Body of pancreas (tissue), 4 donors: ENCODE data around the gene KRT34. TPM values are rescaled to one million over a fixed set of nuclear protein-coding genes. Genes with fewer than 3 reads are reported as not detected.

Experiments
- ATAC-seq: fragments of 150-250 bp; one replicate; pipeline ENCODE4 v1.9.1; 2016
- DNase-seq, 4 donors: peaks; one replicate each; pipeline ENCODE4 v3.0.0-alpha.2; 2019
- H3K27ac ChIP-seq, 4 donors: fragments of 200-600 bp; sonication (generic); 1 replicate in 3 of 4; 2 replicates in 1 of 4; pipeline versions ENCODE4 v1.5.1 to v1.6.1; 2016 to 2019; ENCODE audit warnings: mild to moderate bottlenecking in 1 of 4, mixed read lengths in 1 of 4, moderate library complexity in 1 of 4
- H3K27me3 ChIP-seq, 2 donors: fragments of 200-600 bp; sonication (generic); one replicate each; pipeline ENCODE4 v1.6.0; 2016; ENCODE audit warnings: mild to moderate bottlenecking in 1 of 2
- H3K36me3 ChIP-seq, 2 donors: fragments of 200-600 bp; sonication (generic); replicated peaks in 1 of 2; 2 replicates each; pipeline ENCODE4 v1.5.1; 2016; ENCODE audit warnings: low read depth in 2 of 2; ENCODE audit not compliant: insufficient read depth in 1 of 2
- H3K4me1 ChIP-seq: fragments of 200-600 bp; sonication (generic); one replicate; pipeline ENCODE4 v1.6.0; 2016
- H3K4me3 ChIP-seq, 2 donors: fragments of 200-600 bp; sonication (generic); 1 replicate in 1 of 2; 2 replicates in 1 of 2; pipeline ENCODE4 v1.5.1; 2016 to 2019
- H3K9me3 ChIP-seq, 3 donors: fragments of 200-600 bp; sonication (generic); 1 replicate in 2 of 3; 2 replicates in 1 of 3; pipeline ENCODE4 v1.5.1; 2016
- POLR2A ChIP-seq, 3 donors: fragments of 450-650 bp; IDR thresholded peaks; one replicate each; pipeline ENCODE4 v1.6.1; 2016; ENCODE audit warnings: antibody characterized with exemption in 3 of 3, mild to moderate bottlenecking in 2 of 3
- WGBS, 2 donors: methylation state at CpG; one replicate each; pipeline ENCODE4 v1.1.5; 2017; 5-methylcytosine and 5-hydroxymethylcytosine counted together
- intact Hi-C: fragments of 100-400 bp; cut with DNase I; formaldehyde crosslinking; loops from one replicate; pipeline ENCODE4 v1.15.1; 2023
- total RNA-seq, 2 donors: library from RNA; depleted of rRNA; stranded (reverse); fragments of >200 nt; gene quantifications; one replicate each; pipeline ENCODE4 v1.1.0, GENCODE V29; 2016
- TF ChIP-seq, protein P1 (sequence below), 7 experiments: fragments of 450-650 bp in 4 of 7; fragments of 200-600 bp in 3 of 7; sonication (generic) in 3 of 7; IDR thresholded peaks; one replicate each; pipeline ENCODE4 v1.5.1; 2016 to 2019; ENCODE audit warnings: antibody characterized with exemption in 7 of 7

Gene KRT34
- total RNA-seq, 2 donors from 2014 or later: not detected

DNA sequence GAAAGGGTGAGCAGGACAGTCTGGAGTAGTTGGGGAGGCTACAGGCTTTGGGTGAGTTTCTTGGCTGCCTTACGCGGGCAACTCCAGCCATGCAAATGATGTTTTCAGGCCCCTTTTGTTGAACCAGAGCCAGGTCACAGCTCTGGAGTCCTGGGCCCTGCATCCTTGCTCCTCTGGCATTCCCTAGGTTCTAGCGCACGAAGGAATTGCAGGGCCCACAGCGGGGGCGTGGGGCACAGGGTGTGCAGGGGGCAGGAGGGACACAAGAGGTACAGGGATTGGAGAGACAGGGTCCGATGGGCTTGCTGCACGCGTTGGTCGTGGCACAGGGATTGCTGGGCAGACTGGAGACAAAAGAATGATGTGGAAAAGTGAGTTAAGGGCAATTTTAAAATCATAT lies 11.7 kb upstream of the KRT34 start:
- DNase-seq (no peak), ATAC-seq (no peak)
- TF ChIP-seq POLR2A (IDR thresholded peaks at IDR 0.05): no peak
- TF ChIP-seq, protein P1, sequence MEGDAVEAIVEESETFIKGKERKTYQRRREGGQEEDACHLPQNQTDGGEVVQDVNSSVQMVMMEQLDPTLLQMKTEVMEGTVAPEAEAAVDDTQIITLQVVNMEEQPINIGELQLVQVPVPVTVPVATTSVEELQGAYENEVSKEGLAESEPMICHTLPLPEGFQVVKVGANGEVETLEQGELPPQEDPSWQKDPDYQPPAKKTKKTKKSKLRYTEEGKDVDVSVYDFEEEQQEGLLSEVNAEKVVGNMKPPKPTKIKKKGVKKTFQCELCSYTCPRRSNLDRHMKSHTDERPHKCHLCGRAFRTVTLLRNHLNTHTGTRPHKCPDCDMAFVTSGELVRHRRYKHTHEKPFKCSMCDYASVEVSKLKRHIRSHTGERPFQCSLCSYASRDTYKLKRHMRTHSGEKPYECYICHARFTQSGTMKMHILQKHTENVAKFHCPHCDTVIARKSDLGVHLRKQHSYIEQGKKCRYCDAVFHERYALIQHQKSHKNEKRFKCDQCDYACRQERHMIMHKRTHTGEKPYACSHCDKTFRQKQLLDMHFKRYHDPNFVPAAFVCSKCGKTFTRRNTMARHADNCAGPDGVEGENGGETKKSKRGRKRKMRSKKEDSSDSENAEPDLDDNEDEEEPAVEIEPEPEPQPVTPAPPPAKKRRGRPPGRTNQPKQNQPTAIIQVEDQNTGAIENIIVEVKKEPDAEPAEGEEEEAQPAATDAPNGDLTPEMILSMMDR (IDR thresholded peaks at IDR 0.05): no peak
- intact Hi-C loops: no loop called here
- Histone ChIP-seq H3K27ac (no peak overlapping the region), H3K4me1 (no peaks in the 10 kb centered on the region), H3K27me3 (no peaks in the 10 kb centered on the region), H3K4me3 (no peak overlapping the region), H3K9me3 (no peaks in the 10 kb centered on the region), H3K36me3 (no peaks in the 10 kb centered on the region)
- WGBS, 2 donors: 72 to 83% methylated on average over 10 of the region's 10 CpGs

DNA sequence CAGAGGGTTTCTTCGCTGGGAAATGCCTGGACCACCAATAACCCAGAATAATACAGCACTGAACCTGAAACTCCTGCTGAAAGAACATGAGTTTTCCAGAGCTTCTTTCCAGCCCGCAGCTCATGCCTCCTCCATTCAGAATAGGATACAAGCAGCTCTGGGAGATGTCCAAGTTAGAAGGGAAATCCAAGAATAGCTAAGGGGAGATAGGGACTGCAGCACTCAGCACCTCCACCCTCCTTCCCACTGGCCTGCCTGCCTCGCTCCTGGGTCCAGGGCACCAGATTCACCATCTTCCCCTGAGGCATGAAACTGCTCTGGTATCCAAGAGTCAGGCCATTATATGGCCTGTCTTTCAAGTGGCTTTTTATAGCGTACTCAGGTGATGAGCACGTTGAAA lies 11.2 kb upstream of the KRT34 start:
- 55 to 57% methylated on average over 5 of the region's 5 CpGs for WGBS, 2 donors
- DNase-seq (no peak), ATAC-seq (no peak)
- intact Hi-C loops: no loop called here
- TF ChIP-seq POLR2A (IDR thresholded peaks at IDR 0.05): no peak
- Histone ChIP-seq H3K27me3 (no peaks in the 10 kb centered on the region), H3K4me3 (no peak overlapping the region), H3K4me1 (no peaks in the 10 kb centered on the region), H3K36me3 (no peaks in the 10 kb centered on the region), H3K9me3 (no peaks in the 10 kb centered on the region), H3K27ac (no peak overlapping the region)

GRCh38 chr17:41392278-41392677 lies 10.2 kb upstream of the KRT34 start:
- H3K36me3 ChIP-seq: no peaks in the 10 kb centered on the region
- no peaks in the 10 kb centered on the region for H3K27me3 ChIP-seq
- intact Hi-C loops: no loop called here
- H3K4me1 ChIP-seq: no peaks in the 10 kb centered on the region
- DNase-seq (no peak), ATAC-seq (no peak)
- H3K27ac ChIP-seq: no peak overlapping the region
- TF ChIP-seq, protein P1 (IDR thresholded peaks at IDR 0.05): no peak
- TF ChIP-seq POLR2A (IDR thresholded peaks at IDR 0.05): no peak
- WGBS, 2 donors: 98 to 100% methylated on average over 1 of the region's 1 CpG
- no peaks in the 10 kb centered on the region for H3K9me3 ChIP-seq
- no peak overlapping the region for H3K4me3 ChIP-seq

GRCh38 chr17:41391535-41391934 lies 9.4 kb upstream of the KRT34 start:
- Histone ChIP-seq H3K9me3 (no peaks in the 10 kb centered on the region), H3K36me3 (no peaks in the 10 kb centered on the region)

GRCh38 chr17:41390411-41390938 lies 8.4 kb upstream of the KRT34 start:
- DNase-seq (no peak), ATAC-seq (no peak)
- intact Hi-C loops: no loop called here
- Histone ChIP-seq H3K4me1 (no peaks in the 10 kb centered on the region), H3K27ac (no peak overlapping the region), H3K9me3 (no peaks in the 10 kb centered on the region), H3K27me3 (no peaks in the 10 kb centered on the region), H3K4me3 (no peak overlapping the region), H3K36me3 (no peaks in the 10 kb centered on the region)
- WGBS, 2 donors: 63 to 68% methylated on average over 7 of the region's 7 CpGs
- TF ChIP-seq POLR2A (IDR thresholded peaks at IDR 0.05): no peak
- TF ChIP-seq, protein P1 (IDR thresholded peaks at IDR 0.05): no peak

More at GRCh38 chr17:41391535-41391934, 9.4 kb upstream of the KRT34 start:
- Histone ChIP-seq H3K27ac (no peak overlapping the region), H3K4me3 (no peak overlapping the region), H3K4me1 (no peaks in the 10 kb centered on the region), H3K27me3 (no peaks in the 10 kb centered on the region)
- no peak for ATAC-seq
- no peak for DNase-seq
- TF ChIP-seq, protein P1 (IDR thresholded peaks at IDR 0.05): no peak
- TF ChIP-seq POLR2A (IDR thresholded peaks at IDR 0.05): no peak
- WGBS, 2 donors: 27 to 34% methylated on average over 2 of the region's 2 CpGs
- intact Hi-C loops: no loop called here
